Measurements from ENCODE around the gene EIF3CL.
"Not testable (repeated sequence)": the region's sequence is repeated elsewhere in the genome, so short reads cannot be mapped to it uniquely, and the experiment has no call there.

EIF3CL gene

DNA sequence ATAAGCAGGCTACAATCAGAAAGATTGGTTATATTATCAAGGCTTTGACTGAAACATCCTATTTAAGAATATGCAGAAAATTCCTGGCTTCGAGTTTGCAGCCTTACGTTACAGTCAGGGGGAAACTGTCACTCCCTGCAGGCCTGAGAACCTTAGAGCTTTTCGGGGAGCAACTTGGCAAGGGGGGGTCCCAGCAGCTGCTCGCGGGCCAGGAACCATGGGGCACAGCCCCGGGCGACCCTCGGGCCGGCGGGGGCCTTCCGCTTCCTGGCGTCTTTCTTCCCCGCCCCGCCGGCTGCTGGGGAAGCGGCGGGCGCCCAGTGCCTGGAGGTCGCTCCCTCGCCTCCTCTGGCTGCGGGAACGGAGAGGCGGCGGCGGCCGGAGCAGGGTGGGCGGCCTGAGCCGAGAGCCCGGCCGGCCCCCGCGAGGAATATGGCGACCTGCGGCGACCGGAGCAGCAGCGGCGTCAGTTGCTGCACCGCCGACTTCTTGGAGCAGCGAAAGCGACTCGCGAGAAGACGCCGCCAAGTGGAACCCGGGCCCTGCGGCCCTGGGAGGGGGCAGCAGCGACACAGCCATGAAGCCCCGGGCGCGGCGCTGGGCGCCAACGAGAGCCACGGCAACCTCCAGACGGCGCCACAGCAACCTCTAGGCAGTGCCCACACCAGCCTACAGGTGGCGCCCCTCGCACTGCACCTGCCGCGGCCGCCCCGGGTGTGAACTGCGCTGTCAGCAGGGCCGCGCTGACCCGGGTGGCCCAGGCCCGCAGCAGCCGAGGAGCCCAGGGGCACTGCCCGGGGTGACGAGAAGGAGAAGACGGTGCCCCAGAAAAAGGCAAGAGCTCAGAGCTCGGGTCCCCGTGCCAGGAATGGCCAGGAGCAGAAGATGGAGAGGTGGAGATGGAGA, 39.1 kb downstream of the EIF3CL start:
- H3K4me3 ChIP-seq (ENCODE audit: low read depth, low read length); DNase-seq (ENCODE audit: low read depth): not testable (repeated sequence)

DNA sequence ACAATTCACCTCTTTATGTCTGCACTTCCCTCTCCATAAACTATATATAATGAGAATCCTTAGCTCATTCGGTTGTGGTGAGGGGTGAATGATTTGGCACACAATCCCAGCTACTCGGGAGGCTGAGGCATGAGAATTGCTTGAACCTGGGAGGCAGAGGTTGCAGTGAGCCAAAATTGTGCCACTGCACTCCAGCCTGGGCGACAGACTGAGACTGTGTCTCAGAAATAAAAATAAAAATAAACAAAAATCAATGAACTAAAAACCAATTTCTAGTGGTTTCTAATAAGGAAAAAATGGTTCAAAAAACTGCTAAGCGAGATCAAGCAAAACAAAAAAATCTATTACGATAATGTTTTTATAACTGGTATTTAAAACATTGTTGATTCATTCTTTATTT, 40.2 kb downstream of the EIF3CL start, which contains the start of gene NPIPB6:
Gene NPIPB6, minus strand, starts transcription at position 101 of the 400 bp plus-strand sequence. CDS start 686 bp downstream, outside the sequence.
- DNase-seq (ENCODE audit: low read depth): not testable (repeated sequence)

GRCh38 chr16:28362600-28362999, 41.0 kb downstream of the EIF3CL start:
- DNase-seq (ENCODE audit: low read depth); H3K4me3 ChIP-seq (ENCODE audit: low read depth, low read length): not testable (repeated sequence)

More for the DNA sequence above, 40.2 kb downstream of the EIF3CL start, which contains the start of gene NPIPB6:
- not testable (repeated sequence) for H3K4me3 ChIP-seq (ENCODE audit: low read depth, low read length)

DNA sequence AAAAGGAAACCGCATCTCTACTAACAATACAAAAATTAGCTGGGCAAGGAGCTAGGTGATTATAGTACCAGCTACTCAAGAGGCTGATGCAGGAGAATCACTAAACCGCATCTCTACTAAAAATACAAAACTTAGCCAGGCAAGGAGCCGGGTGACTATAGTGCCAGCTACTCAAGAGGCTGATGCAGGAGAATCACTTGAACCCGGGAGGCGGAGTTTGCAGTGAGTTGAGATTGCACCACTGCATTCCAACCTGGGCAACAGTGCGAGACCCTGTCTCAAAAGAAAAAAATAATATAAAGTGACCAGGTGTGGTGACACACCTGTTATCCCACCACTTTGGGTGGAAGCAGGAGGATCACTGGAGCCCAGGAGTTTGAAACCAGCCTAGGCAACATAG, 65.4 kb downstream of the EIF3CL start:
- DNase-seq (ENCODE audit: low read depth); H3K4me3 ChIP-seq (ENCODE audit: low read depth, low read length): not testable (repeated sequence)

DNA sequence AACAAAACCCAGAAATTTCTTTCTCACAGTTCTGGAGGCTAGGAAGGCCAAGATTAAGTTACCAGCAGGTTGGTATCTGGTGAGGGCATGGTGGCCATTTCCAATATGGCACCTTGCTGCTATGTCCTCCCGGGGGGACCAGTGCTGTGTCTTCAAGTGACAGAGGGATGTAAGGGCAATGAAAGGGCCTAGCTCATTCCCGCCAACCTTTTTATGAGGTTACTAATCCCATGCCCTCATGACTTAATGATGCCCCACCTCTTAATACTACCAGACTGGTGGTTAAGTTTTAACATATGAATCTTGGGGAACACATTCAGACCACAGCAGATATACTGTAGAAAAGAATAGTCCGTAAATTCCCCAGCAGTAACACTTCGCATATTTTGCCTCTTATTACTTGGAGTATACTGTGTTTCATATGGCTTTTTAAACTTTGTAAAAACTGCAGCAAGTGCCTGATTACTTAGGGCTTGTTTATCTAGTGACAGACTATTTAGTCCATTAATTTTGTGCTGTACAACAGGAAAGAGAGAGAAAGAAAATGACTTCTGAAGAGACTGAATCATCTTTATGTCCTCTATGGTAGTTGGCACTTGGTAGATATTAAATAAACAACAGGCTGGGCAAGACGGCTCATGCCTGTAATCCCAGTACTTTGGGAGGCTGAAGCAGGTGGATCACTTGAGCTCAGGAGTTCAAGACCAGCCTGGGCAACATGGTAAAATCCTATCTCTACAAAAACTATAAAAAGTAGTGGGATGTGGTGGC, 66.5 kb downstream of the EIF3CL start:
- not testable (repeated sequence) for DNase-seq (ENCODE audit: low read depth); H3K4me3 ChIP-seq (ENCODE audit: low read depth, low read length)

GRCh38 chr16:28335678-28336077, 68.0 kb downstream of the EIF3CL start:
- DNase-seq (ENCODE audit: low read depth); H3K4me3 ChIP-seq (ENCODE audit: low read depth, low read length): not testable (repeated sequence)

GRCh38 chr16:28332632-28333031, 71.0 kb downstream of the EIF3CL start:
- H3K4me3 ChIP-seq (ENCODE audit: low read depth, low read length); DNase-seq (ENCODE audit: low read depth): not testable (repeated sequence)

GRCh38 chr16:28330981-28331380, 72.7 kb downstream of the EIF3CL start:
- not testable (repeated sequence) for DNase-seq (ENCODE audit: low read depth); H3K4me3 ChIP-seq (ENCODE audit: low read depth, low read length)

DNA sequence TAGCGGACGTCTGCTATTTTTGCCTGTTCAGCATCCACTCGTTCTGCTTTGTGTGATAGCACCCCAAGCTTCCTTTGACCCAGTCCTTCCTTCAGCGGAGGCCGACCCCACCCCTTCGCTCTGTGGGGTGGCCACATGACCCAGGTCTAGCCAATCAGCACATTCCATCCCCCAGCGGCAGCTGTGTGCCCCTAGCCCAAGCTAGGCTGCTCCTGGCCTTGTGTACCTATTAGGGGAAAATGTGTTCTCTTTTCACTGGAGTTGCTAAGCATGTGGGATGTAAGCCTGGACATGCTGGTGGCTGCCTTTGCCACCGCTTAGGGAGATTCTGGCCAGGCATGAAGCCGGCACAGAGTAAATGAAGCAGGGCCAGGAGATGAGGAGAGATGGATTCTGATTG, 73.4 kb downstream of the EIF3CL start:
- H3K4me3 ChIP-seq (ENCODE audit: low read depth, low read length); DNase-seq (ENCODE audit: low read depth): not testable (repeated sequence)
